HepG2 (cell line): ENCODE results near the gene HEXD. TPM values are rescaled to one million over a fixed set of nuclear protein-coding genes. Genes with fewer than 3 reads are reported as not detected.

Experiments used
- ADNP ChIP-seq: sonication (generic); formaldehyde crosslinking; IDR thresholded peaks from 2 replicates; pipeline ENCODE4 v1.4.0; 2020; ENCODE audit warnings: missing genetic modification reagents
- JUNB ChIP-seq: sonication (generic); formaldehyde crosslinking; IDR thresholded peaks from 2 replicates; pipeline ENCODE4 v1.8.0; 2022; ENCODE audit warnings: missing genetic modification reagents, mild to moderate bottlenecking, borderline replicate concordance
- MAF1 ChIP-seq: sonication (generic); formaldehyde crosslinking; IDR thresholded peaks from 2 replicates; pipeline ENCODE4 v1.5.0; 2020; ENCODE audit warnings: missing genetic modification reagents, borderline replicate concordance
- MIXL1 ChIP-seq: IDR thresholded peaks from 2 replicates; pipeline ENCODE4 v1.6.1; 2016
- NCOA2 ChIP-seq: sonication (generic); formaldehyde crosslinking; IDR thresholded peaks from 2 replicates; pipeline ENCODE4 v1.8.0; 2022; ENCODE audit warnings: inconsistent platforms
- PRMT3 ChIP-seq: sonication (generic); formaldehyde crosslinking; IDR thresholded peaks from 2 replicates; pipeline ENCODE4 v1.8.1; 2022; ENCODE audit warnings: low read depth, mild to moderate bottlenecking, moderate library complexity, missing genetic modification reagents, borderline replicate concordance
- SIX4 ChIP-seq: sonication (generic); formaldehyde crosslinking; IDR thresholded peaks from 2 replicates; pipeline ENCODE4 v1.4.0; 2020; ENCODE audit warnings: missing genetic modification reagents
- SNRNP70 ChIP-seq: fragments of 200-400 bp; formaldehyde crosslinking; IDR thresholded peaks from 2 replicates; pipeline ENCODE4 v1.6.1; 2017; ENCODE audit warnings: mild to moderate bottlenecking, low read depth, low read length, moderate library complexity
- SOX6 ChIP-seq, 2 experiments: fragments of 450-650 bp in 1 of 2; sonication (generic) in 1 of 2; formaldehyde crosslinking in 1 of 2; IDR thresholded peaks; 2 replicates each; pipeline versions ENCODE4 v1.4.0 to v1.6.1; 2017 to 2020; ENCODE audit warnings: antibody characterized with exemption in 1 of 2, mild to moderate bottlenecking in 1 of 2, missing genetic modification reagents in 1 of 2
- THYN1 ChIP-seq: sonication (generic); formaldehyde crosslinking; IDR thresholded peaks from 2 replicates; pipeline ENCODE4 v1.8.1; 2023; ENCODE audit warnings: low read depth, mild to moderate bottlenecking, moderate library complexity, missing genetic modification reagents, borderline replicate concordance
- ZFP90 ChIP-seq: sonication (generic); formaldehyde crosslinking; IDR thresholded peaks from 2 replicates; pipeline ENCODE4 v1.8.0; 2022; ENCODE audit warnings: missing genetic modification reagents, mild to moderate bottlenecking, inconsistent platforms, borderline replicate concordance
- ZNF124 ChIP-seq: sonication (generic); formaldehyde crosslinking; IDR thresholded peaks from 2 replicates; pipeline ENCODE4 v1.4.0; 2020; ENCODE audit warnings: missing genetic modification reagents
- ZNF296 ChIP-seq: sonication (generic); formaldehyde crosslinking; conservative IDR thresholded peaks from 2 replicates; pipeline ENCODE4 v1.5.0; 2020; ENCODE audit warnings: mild to moderate bottlenecking, missing genetic modification reagents
- ZNF331 ChIP-seq: sonication (generic); formaldehyde crosslinking; IDR thresholded peaks from 2 replicates; pipeline ENCODE4 v1.4.0; 2020; ENCODE audit warnings: missing genetic modification reagents
- ZNF335 ChIP-seq: sonication (generic); formaldehyde crosslinking; IDR thresholded peaks from 2 replicates; pipeline ENCODE4 v1.4.0; 2020; ENCODE audit warnings: missing genetic modification reagents
- ZNF382 ChIP-seq: sonication (generic); formaldehyde crosslinking; IDR thresholded peaks from 2 replicates; pipeline ENCODE4 v1.5.0; 2020; ENCODE audit warnings: missing genetic modification reagents, mild to moderate bottlenecking, borderline replicate concordance
- ZNF430 ChIP-seq: sonication (generic); formaldehyde crosslinking; IDR thresholded peaks from 2 replicates; pipeline ENCODE4 v1.9.0; 2021; ENCODE audit warnings: mild to moderate bottlenecking, missing genetic modification reagents
- ZNF598 ChIP-seq: sonication (generic); formaldehyde crosslinking; IDR thresholded peaks from 2 replicates; pipeline ENCODE4 v1.5.1; 2020; ENCODE audit warnings: mild to moderate bottlenecking, missing genetic modification reagents, borderline replicate concordance
- ZNF674 ChIP-seq: sonication (generic); formaldehyde crosslinking; IDR thresholded peaks from 2 replicates; pipeline ENCODE4 v1.5.0; 2020; ENCODE audit warnings: low read depth, mild to moderate bottlenecking, missing genetic modification reagents
- ZNF775 ChIP-seq: sonication (generic); formaldehyde crosslinking; IDR thresholded peaks from 2 replicates; pipeline ENCODE4 v1.4.0; 2020; ENCODE audit warnings: missing genetic modification reagents, mild to moderate bottlenecking, moderate library complexity, borderline replicate concordance
- ZNF781 ChIP-seq: sonication (generic); formaldehyde crosslinking; IDR thresholded peaks from 2 replicates; pipeline ENCODE4 v1.5.1; 2020; ENCODE audit warnings: borderline replicate concordance, mild to moderate bottlenecking, missing genetic modification reagents; ENCODE audit errors: not compliant biosample characterization
- ZNF83 ChIP-seq: sonication (generic); formaldehyde crosslinking; IDR thresholded peaks from 2 replicates; pipeline ENCODE4 v1.4.0; 2020; ENCODE audit warnings: missing genetic modification reagents, mild to moderate bottlenecking, borderline replicate concordance
- ZNF878 ChIP-seq: sonication (generic); formaldehyde crosslinking; IDR thresholded peaks from 2 replicates; pipeline ENCODE4 v1.8.1; 2023; ENCODE audit warnings: mild to moderate bottlenecking, missing genetic modification reagents, moderate library complexity
- ZSCAN12 ChIP-seq: sonication (generic); formaldehyde crosslinking; IDR thresholded peaks from 2 replicates; pipeline ENCODE4 v1.9.0; 2021; ENCODE audit warnings: mild to moderate bottlenecking, missing genetic modification reagents
- polyA plus RNA-seq, 8 experiments: library from polyadenylated mRNA; depleted of rRNA in 3 of 8; stranded (reverse) in 7 of 8; unstranded in 1 of 8; fragments of >200 nt; fragmentation: Illumina TruSeq in 4 of 8; extraction: Trizol in 4 of 8; gene quantifications; 2 replicates each; pipeline versions ENCODE4 v1.2.1 to v1.2.3, GENCODE V29; 2011 to 2016; ENCODE audit warnings: low read depth in 4 of 8, missing spikeins in 1 of 8, mixed read lengths in 1 of 8; ENCODE audit not compliant: insufficient read depth in 1 of 8
- total RNA-seq, 5 experiments: library from RNA; depleted of rRNA; stranded (reverse); fragments of >200 nt; fragmentation: Illumina TruSeq; extraction: Trizol; gene quantifications; 2 replicates each; pipeline ENCODE4 v1.2.3, GENCODE V29; 2016; ENCODE audit warnings: low read depth in 1 of 5
- TF ChIP-seq, protein P1 (sequence below): sonication (generic); formaldehyde crosslinking; IDR thresholded peaks from 2 replicates; pipeline ENCODE4 v1.9.0; 2021; ENCODE audit warnings: missing genetic modification reagents, borderline replicate concordance
- TF ChIP-seq, protein P2 (sequence below): sonication (generic); formaldehyde crosslinking; IDR thresholded peaks from 2 replicates; pipeline ENCODE4 v1.4.0; 2020; ENCODE audit warnings: mild to moderate bottlenecking, low read depth, missing genetic modification reagents
- TF ChIP-seq, protein P3 (sequence below): sonication (generic); formaldehyde crosslinking; IDR thresholded peaks from 2 replicates; pipeline ENCODE4 v1.4.0; 2020; ENCODE audit warnings: missing genetic modification reagents

The HEXD gene
- total and polyA plus RNA-seq, 2 of the 13 experiments (the other 11 are each of a cell fraction or from before 2014, with no cell fraction given), result 22.3 to 41.8 TPM

DNA sequence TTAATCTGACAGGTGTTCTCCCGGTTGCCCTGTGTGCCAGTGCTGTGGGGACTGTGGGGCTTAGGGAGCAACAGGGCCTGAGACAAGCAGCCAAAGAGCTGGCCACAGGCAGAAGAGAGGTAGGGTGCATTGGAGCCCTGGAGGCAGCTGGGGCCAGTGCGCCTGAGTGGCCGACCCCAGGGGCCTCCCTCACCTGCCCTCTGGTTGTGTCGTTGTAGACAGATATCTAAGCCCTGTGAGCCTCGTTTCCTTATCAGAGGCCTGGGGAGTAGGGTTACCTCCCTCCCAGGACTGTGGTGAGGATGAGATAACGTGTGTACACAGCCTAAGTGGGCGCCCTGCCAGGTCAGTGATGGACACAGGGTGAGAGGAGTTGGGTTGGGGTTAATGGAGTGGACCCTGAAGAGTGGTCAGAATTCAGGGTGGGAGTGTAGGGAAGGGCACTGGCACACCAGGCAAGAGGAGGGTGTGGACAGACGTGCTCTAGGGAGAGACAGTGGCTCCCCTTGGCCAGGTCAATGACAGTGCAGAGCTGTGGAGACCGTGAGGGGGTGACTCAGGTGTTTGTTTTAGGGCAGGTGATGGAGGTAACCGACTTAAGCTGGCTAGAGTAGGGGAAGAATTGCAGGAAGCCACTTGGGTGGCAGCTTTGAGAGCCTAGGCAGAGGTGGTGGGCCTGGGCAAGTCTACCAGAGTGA, 43.8 kb downstream of the HEXD start (continued):
- TF ChIP-seq ZNF781 (CRISPR knock-in tag) (no peak), MIXL1 (CRISPR knock-in tag) (no peak), ZSCAN12 (CRISPR knock-in tag) (no peak), ZNF878 (CRISPR knock-in tag) (no peak), ADNP (no peak), ZNF335 (CRISPR knock-in tag) (no peak), ZNF775 (CRISPR knock-in tag) (no peak), MAF1 (CRISPR knock-in tag) (no peak), ZNF598 (CRISPR knock-in tag) (peak; percentile 9; the same call in 1 of the 2 replicates), PRMT3 (CRISPR knock-in tag) (no peak), ZNF296 (CRISPR knock-in tag) (peak; percentile 76; the same call in 1 of the 2 replicates), THYN1 (no peak), ZNF674 (CRISPR knock-in tag) (no peak), ZNF382 (CRISPR knock-in tag) (no peak), ZNF83 (CRISPR knock-in tag) (no peak), ZNF430 (CRISPR knock-in tag) (0 out of 2 replicates have a peak, but pooled peaks have one; percentile 51), ZNF331 (CRISPR knock-in tag) (peak; percentile 75; the same call in 1 of the 2 replicates), ZNF124 (CRISPR knock-in tag) (no peak; the same call in 1 of the 2 replicates), SNRNP70 (no peak), NCOA2 (CRISPR knock-in tag) (0 out of 2 replicates have a peak, but pooled peaks have one; percentile 41), SOX6 (IDR thresholded peaks at IDR 0.05) (no peak), SOX6 (CRISPR knock-in tag; IDR thresholded peaks at IDR 0.05) (peak; percentile 79), ZFP90 (CRISPR knock-in tag) (peak; percentile 48; the same call in 1 of the 2 replicates), JUNB (CRISPR knock-in tag) (0 out of 2 replicates have a peak, but pooled peaks have one; percentile 22), SIX4 (CRISPR knock-in tag) (peak; percentile 97)
- TF ChIP-seq, protein P1, sequence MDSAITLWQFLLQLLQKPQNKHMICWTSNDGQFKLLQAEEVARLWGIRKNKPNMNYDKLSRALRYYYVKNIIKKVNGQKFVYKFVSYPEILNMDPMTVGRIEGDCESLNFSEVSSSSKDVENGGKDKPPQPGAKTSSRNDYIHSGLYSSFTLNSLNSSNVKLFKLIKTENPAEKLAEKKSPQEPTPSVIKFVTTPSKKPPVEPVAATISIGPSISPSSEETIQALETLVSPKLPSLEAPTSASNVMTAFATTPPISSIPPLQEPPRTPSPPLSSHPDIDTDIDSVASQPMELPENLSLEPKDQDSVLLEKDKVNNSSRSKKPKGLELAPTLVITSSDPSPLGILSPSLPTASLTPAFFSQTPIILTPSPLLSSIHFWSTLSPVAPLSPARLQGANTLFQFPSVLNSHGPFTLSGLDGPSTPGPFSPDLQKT, result no peak
- TF ChIP-seq, protein P2, sequence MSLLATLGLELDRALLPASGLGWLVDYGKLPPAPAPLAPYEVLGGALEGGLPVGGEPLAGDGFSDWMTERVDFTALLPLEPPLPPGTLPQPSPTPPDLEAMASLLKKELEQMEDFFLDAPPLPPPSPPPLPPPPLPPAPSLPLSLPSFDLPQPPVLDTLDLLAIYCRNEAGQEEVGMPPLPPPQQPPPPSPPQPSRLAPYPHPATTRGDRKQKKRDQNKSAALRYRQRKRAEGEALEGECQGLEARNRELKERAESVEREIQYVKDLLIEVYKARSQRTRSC, result no peak
- TF ChIP-seq, protein P3, sequence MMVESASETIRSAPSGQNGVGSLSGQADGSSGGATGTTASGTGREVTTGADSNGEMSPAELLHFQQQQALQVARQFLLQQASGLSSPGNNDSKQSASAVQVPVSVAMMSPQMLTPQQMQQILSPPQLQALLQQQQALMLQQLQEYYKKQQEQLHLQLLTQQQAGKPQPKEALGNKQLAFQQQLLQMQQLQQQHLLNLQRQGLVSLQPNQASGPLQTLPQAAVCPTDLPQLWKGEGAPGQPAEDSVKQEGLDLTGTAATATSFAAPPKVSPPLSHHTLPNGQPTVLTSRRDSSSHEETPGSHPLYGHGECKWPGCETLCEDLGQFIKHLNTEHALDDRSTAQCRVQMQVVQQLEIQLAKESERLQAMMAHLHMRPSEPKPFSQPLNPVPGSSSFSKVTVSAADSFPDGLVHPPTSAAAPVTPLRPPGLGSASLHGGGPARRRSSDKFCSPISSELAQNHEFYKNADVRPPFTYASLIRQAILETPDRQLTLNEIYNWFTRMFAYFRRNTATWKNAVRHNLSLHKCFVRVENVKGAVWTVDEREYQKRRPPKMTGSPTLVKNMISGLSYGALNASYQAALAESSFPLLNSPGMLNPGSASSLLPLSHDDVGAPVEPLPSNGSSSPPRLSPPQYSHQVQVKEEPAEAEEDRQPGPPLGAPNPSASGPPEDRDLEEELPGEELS (CRISPR knock-in tag), result peak; percentile 65
